HG03460 (cell line): ENCODE measurements around the gene LRRC31.
A peak's percentile ranks its signal among the peaks of the same experiment; 100 is the strongest.

Experiments used
- ATAC-seq: cut with Tn5 transposase; IDR thresholded peaks from one replicate; pipeline ENCODE4 v1.9.1; 2021; ENCODE audit not compliant: unreplicated experiment

The LRRC31 gene

DNA sequence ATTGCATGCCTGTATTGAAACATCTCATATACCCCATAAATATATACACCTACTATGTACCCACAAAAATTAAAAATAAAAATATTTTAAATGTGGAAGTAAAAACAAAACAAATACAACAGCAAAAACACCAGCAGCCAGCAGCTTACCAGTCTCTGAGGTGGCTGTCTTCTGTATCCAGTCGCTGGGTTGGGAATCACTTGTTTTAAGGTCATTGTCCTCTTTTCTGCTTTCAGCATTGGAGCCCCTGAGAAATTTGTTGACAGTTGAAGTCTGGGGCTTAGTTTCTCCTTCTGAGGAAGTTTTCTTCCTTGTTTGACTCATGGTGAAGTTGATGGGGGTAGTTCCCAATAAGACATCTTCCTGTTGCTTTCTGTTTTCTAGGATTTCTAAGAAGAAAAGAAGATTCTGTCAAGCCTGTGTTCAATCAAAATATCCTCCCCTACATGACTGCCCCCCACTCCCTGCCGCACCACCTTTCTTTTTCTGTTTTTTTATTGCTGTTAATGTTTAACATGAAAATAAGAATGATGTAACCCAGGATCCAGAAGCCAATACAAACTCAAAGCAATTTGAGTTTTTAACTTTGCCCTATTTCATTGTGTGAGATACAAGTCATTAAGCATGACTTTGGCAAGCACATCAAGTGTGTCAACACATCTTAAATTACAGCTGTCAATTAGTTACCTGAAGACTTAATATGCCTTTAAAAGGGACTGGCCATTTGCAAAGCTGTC lies at the start of gene LRRC31:
Gene LRRC31, minus strand, starts transcription at position 452 of the 737 bp plus-strand sequence. Its CDS starts 128 bp downstream, at position 324.
- ATAC-seq, result no peak

DNA sequence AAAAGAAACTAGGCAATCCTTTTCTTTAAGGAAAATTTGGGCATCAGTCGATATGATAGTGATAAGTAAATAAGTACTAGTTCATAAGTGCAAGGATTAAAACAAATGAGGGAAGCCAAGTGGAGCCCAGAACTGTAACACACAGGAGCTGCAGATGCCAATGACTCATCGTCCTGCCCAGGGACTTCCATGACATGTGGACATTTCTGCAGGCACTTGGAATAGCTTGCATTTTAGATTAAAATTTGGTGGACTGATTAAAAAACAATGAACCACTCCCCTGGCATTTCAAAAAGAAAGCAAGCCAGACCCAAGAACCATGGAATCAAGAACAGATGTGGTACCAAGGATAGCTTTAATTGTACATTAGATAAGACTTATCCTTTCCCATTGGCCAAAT lies 44.6 kb upstream of the LRRC31 start:
- no peak for ATAC-seq

DNA sequence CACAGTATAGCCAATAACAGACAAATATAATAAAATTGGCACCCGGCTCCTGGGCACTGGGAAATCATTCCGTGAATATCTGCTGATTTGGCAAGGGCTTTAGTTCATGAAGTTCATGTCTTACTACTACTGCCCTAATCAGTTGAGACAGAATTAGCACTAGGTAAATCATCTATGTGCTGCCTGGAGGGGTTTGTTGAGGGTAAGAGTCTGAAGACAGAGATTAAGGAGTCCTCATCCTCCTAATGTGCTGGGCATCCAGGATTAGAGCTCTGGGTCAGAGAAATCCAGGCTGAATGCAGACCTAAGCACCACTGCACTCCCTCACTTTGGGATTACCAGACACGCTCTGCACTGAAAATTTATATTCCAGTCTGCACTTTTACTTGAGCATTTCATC lies 43.6 kb upstream of the LRRC31 start:
- ATAC-seq, result no peak

DNA sequence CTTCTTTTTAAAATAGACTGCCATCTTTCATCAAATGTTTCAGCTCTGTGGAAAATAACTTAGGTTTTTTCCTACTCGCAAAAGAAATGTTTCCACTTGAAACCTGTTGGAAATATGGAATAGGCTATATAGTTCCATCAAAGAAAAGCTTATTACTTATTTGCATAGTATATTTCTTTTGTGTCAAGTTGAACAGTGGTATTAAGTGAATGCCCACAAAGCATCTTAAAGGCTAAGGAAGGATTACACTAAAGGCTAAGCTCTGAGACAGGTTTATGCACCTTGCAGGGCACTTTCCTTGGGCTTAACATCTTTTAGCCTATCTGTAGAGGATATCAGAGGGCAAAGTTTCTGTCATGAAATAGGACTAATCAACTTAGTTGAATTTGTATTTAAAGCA lies 41.5 kb upstream of the LRRC31 start, which contains the start of gene SAMD7:
Gene SAMD7, plus strand, starts transcription at position 301 of the 400 bp plus-strand sequence. CDS start 7,927 bp downstream, outside the sequence.
- ATAC-seq, result no peak

DNA sequence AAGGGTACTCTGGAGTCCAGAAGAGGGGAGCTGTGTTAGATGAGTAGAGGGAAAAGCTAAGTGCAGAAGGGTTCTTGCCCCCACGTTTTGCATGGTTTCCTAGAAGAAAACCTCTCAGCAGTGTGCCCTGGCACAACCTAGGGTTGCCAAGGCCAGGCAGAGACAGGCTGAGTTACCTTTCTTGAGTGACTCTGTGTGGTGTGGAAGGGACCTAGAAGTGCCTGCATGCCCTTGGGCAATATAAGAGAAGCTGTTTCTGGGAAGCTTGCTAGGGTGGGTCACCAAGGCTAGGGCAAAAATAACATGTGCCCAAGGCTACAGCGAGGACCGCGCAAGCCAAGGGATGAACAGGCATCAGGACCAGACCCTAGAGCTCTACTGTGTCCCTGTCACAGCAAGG lies 38.2 kb upstream of the LRRC31 start:
- ATAC-seq, result no peak

DNA sequence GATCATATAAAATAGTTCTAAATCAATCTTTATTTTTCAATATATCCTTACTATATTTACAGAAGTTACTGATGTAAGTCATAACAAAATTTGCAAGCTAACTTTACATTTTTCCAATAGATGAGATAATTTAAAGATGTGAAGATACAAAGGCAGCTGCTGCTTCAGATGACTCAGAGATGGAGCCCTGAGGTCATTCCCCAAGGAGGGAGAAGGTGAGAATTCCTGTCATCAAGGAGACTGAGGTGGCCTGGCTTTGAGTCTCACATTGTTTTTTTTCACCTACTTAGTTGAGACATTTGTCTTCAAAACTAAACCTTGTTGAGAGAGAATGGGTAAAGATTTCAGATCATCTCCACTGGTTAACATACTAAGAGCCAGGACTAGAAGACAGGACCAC lies 37.7 kb upstream of the LRRC31 start:
- ATAC-seq, result no peak

DNA sequence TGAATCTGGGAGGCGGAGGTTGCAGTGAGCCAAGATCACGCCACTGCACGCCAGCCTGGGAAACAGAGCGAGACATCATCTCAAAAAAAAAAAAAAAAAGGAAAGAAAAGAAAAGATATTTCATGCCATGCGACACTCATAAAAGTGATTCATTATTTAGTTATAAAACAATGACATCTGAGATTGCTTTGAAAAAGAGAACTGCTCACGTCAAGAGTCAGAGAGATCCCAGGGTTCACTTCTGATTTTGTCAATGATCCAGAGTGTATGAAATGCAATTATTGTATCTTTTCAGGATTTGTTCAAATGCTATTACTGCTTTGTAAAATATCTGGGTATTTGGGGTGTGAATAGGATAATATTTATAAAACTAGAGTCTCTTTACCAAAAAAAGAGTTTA lies 35.7 kb upstream of the LRRC31 start:
- no peak for ATAC-seq

DNA sequence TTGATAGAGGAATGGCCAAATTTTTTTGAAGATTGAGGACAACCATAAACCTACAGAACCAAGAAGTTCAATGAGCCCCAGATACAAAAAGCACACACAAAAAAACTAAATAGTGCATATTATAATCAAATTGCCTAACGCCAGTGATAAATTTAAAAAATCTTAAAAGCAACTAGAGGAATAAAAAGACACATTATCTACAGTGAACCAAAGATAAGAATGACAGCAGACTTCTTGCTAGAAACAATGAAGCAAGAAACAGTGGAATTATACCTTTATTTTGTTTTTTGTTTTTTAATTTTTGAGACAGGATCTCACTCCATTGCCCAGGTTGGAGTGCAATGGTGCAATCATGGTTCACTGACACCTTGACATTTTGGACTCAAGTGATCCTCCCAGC lies 31.7 kb upstream of the LRRC31 start:
- no peak for ATAC-seq

DNA sequence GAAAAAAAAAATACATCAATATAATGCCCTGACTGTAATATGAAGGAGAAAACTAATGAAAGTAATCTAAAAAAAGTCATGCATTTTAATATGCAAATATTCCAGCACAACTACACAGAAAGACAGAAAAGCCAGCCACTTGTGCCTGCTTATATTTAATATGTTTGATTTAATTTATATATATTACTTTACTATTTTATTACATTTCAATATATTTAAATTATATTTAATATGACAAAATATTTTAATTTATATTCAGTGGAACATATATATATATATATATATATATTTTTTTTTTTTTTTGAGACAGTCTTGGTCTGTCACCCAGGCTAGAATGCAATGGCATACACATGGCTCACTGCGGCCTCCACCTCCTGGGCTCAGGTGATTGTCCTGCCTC lies 27.5 kb upstream of the LRRC31 start:
- no peak for ATAC-seq

DNA sequence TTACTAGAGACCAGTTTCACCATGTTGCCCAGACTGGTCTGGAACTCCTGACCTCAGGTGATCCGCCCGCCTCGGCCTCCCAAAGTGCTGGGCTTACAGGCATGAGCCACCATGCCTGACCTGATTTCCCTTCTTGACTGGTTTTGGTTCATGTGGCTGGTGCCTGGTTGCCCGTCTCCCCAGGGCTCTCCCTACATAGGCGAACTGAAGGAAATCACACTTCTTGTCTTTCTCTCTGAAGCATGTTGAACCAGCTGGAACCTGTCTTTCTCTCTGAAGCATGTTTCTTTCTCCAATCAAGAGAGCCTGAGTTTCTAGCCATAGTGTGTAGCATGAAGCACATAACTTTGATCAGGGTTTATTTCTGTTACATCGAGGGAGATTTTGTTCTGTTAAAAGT lies 25.3 kb upstream of the LRRC31 start:
- no peak for ATAC-seq

DNA sequence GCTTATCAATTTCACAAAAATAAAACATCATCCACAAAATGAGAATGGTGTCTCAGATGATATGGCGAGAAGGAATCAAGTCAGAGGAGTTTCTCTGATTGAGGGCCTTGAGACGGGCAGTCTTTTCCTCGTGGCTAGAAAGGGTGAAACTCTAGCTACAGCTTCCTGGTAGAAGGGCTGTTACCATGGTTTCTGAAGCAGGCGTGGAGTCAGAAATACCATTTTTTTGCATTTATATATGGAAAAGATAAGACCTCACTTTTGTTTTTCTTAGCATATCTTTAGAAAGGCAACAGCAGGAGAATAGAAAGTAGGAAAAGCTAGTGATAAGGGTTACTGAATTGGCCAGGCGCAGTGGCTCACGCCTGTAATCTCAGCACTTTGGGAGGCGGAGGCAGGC lies 24.4 kb upstream of the LRRC31 start:
- ATAC-seq, result no peak

DNA sequence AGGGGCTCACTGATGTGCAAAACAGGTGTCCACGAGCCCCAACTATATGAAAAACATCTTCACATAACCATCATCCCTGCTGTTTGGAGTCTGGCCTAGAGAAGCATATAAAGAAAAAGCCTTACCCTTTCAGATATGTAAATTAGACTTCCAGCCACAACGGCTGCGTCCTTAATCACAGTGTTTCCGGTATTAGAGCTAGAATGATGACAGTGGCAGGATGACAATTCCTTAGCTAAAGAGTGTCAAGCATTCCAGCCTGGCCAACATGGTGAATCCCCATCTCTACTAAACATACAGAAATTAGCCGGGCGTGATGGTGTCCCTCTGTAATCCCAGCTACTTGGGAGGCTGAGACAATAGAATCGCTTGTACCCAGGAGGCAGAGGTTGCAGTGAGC lies 22.2 kb upstream of the LRRC31 start:
- no peak for ATAC-seq

DNA sequence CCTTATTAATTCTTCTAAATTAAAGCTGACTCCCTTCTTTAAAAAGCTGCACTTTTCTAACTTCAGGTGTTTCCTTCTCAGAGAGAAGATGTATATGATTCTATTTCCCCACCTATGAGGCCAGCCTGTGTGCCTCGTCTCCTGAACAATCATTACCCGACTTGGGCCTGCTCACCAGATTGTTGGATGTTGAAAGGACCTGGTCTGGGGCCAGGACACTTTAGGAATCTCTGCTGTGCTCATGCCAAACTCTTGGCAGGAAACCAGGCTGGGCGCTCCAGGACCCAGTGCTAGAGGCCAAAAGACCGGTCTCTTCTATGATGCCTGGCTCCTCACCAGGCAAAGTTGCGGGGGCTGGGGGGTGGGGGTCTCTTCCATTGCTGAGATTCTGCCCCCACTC lies 16.9 kb upstream of the LRRC31 start:
- no peak for ATAC-seq

DNA sequence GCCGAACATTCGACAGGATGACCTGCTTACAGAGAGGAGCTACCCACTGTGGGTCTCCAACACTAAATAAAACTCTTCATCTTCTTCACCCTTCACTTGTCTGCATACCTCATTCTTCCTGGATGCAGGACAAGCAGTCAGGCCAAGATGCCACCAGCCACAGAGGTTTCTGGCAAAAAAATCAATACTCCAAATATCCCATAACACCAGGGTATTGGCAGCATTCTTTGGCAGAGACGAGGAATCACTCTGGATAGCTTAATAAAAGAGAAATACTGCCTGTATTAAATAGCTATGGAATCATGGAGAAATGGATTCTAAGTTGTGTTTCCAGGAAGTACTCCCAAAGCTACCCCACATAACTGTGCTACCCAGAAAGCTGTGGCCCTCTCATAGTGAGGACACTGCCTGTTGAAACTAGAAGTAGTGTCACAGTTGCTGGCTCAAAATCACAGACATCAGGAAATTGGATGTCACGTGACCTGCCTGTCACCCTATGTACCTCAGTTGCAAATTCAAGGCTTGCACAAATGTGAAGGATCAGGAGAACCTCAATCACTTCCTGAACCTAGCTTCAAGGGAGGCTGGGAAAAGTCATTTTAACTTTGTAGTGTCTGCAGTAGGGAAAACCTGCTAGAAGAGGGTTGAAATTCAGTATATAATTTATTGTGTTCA lies 11.0 kb upstream of the LRRC31 start:
- ATAC-seq, result no peak

DNA sequence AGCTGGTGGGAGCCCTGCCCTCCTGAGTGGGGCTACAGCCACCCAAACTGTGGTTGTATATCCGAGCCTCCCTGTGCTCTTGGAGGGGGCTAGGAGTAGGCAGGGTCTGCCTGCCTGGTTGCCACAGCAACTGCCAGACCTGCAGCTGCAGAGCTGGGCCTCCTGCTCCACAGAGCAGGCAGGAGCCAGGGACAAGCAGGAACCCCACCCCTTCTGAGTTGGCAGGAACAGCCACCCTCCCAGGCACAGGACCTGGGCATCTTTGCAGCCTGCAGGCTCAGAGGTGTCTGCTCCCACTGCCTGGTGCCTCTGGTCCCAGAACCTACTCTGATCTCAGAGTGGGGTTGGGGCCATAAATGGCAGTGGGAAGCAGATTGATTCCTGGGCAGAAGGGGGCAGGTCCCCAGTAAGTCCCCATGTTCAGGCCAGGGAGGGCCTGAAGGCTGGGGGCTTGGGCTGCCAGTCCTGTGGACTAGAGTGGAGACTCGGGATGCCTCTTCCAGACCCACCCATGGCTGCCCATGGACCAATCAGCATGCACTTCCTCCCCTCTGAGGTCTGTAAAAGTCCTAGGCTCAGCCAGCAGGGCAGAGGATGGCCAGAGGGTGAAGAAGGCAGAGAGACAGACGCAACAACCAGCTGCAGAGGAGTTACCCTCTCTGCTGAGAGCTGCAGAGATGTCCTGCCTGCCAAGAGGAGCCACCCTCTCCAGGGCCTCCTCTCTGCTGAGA lies 10.3 kb upstream of the LRRC31 start:
- no peak for ATAC-seq

DNA sequence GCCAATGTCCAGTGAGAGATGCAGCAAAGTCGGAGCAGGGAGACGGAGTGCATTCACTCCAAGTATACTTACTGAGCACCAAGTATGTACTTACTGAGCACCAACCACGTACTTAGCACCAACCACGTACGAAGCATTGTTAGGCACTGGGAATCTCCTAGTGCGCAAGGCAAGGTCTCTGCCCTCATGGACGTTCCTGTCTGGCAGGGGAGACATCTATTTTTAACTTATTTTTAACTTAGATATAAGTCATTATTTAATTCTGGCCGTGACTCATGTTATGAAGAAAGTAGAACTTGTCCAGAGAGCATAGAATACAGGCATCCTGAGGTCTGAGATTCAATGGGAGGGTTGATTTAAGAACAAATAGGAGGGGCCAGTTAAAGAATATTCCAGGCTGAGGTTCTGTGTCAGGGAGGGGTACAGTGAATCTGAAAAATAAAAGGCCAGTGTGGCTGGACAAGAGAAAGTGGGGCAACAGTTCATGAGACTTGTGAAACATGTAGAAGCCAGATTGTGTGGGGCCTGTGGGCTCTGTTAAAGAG lies 9.3 kb upstream of the LRRC31 start:
- ATAC-seq, result no peak

DNA sequence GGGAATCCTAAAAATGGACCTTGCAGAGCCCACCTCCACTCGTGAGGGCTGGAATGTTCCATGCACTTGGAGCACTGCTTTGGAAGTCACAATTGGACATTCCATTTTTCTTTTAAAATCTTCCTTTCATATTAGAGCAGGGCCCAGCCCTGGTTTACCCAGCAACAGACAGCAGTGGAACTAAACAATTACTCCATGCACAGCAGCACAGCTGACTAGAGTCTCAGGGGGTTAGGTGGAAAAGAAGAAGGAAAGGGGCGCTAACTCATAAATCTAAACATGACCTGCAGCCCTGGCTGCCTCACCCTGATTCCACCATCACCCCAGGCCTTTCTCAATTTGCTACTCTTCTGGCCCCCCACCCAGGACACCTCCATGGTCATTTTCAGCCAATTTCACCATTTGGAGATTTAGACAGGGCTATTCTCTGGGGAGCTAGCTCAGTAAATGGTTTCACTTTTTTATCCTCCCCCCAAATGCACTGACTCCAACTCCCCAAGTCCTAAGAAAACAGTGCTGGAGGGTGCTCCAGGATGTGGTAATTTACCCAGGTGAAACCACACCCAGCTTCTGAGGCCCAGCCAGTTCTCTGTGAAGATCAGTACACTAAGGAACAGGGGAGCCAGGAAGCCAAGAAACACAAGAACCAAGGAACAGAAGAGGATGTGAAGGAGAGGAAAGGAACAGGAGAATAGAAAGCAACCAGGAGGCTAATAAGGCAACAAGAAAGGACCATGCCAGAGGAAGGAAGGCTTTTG lies 1.6 kb upstream of the LRRC31 start:
- no peak for ATAC-seq

DNA sequence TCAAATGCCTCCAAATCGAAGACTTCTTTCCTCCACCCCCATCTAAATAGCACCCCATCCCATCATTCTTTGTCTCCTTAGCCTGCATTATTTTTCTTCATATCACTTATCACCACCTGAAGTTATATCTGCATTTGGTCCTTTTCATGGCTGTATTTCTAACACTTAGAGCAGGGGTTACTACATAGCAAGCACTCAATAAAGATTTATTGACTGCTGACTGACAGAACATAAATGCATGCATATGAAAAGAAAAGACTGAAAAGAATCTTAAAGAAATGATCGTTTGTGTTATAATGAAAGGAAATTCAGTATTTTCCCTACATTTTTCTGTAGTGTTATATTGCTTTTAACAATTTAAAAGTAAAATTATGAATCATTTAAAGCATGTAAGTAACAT lies 1.4 kb downstream of the LRRC31 start:
- no peak for ATAC-seq

DNA sequence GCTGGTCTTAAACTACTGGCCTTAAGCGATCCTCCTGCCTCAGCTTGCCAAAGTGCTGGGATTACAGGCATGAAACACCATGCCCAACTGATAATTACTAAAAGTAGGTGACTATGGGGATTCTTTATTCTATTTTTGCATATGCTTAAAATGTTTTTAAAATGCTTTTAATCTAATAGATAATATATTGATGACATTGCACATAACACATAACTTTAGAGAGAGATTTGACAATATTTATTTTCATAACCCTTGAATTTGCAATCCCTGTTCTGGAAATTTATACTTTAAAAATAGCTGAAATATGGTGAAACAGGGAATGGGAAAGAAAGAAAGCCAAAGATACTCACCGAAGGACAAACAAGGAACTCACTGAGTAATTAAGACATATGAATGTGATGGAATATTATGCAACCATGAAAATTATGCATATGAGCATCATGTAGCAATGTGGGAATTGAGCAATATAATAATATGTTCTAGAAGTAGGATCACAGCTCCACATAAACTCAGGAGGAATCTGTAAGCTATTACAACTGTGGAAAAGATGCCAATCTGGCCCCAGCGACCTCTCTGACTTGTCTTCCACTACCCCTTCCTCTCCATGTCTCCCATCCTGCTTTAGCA lies 2.0 kb downstream of the LRRC31 start:
- ATAC-seq, result no peak

DNA sequence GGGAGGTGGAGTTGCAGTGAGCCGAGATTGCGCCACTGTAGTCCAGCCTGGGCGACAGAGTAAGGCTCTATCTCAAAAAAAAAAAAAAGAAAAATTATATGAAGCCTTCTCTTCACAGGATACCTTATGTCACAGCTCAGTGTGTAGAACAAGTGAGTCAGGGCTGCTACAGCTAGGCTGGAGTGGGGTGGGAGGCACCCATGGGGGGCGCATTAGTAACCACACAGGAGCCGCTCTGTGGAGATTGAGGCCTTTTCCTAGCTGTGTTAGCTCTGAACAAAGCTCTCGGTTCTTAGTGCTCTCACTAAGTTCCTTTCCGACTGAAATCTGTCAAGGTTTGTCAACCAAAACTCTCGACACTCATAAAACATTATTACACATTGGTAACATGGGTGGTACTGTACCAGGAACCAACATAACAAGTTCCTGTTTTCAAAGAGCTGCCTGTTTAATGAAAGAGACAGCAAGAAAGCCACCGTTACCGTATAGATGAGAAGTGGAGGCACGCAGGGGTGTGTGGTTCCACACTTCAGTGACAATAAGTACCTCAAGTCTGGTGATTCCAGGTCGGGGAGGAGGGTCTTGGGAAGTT lies 4.5 kb downstream of the LRRC31 start:
- peak; percentile 58 for ATAC-seq
